ENCODE results near the gene WNT5A. TPM values are rescaled to one million over a fixed set of nuclear protein-coding genes. Genes with fewer than 3 reads are reported as not detected.
"Not testable (repeated sequence)": the region's sequence is repeated elsewhere in the genome, so short reads cannot be mapped to it uniquely, and the experiment has no call there.

WNT5A gene
- total and polyA plus RNA-seq, 2 donors (not counting 3 experiments of a cell fraction or from before 2014, with no cell fraction given): 0.08 to 0.33 TPM

GRCh38 chr3:55505776-55506175, 18.7 kb upstream of the WNT5A start:
- CTCF ChIA-PET: no interaction called here
- Histone ChIP-seq H3K4me2 (ENCODE audit: insufficient read depth, low read length) (no peak overlapping the region), H3K79me2 (ENCODE audit: control insufficient read depth, insufficient read depth, low read length) (no peaks in the 10 kb centered on the region), H3K4me1 (ENCODE audit: control insufficient read depth, extremely low read depth, insufficient read depth, low read length) (no peaks in the 10 kb centered on the region), H3K36me3 (ENCODE audit: control insufficient read depth in 2 of 2, extremely low read depth in 1 of 2, insufficient read depth in 2 of 2, low read length in 2 of 2) (no peaks in the 10 kb centered on the region), H2AFZ (ENCODE audit: low read depth, low read length) (no peak overlapping the region), H3K9me1 (replicated peaks; ENCODE audit: control insufficient read depth, extremely low read depth, insufficient read depth, low read length) (no peaks in the 10 kb centered on the region), H3K27ac (ENCODE audit: insufficient read depth, low read depth, low read length) (no peak overlapping the region), H3K4me3 (replicated peaks in 1 of 3; ENCODE audit: insufficient read depth in 1 of 3, low read depth in 1 of 3, low read length in 3 of 3) (no peak overlapping the region), H4K20me1 (replicated peaks; ENCODE audit: control insufficient read depth, extremely low read depth, insufficient read depth, low read length) (no peaks in the 10 kb centered on the region), H3K27me3 (ENCODE audit: control insufficient read depth in 2 of 2, insufficient read depth in 2 of 2, low read length in 2 of 2) (no peaks in the 10 kb centered on the region), H3K9me3 (replicated peaks; ENCODE audit: control insufficient read depth, insufficient read depth, low read length) (no peaks in the 10 kb centered on the region), H3K9ac (replicated peaks; ENCODE audit: extremely low read depth, insufficient read depth, low read length) (no peak overlapping the region)
- TF ChIP-seq POLR2AphosphoS5 (IDR thresholded peaks at IDR 0.05; ENCODE audit: insufficient read depth, low read depth, low read length) (no peak), EZH2 (IDR thresholded peaks at IDR 0.05; ENCODE audit: borderline replicate concordance, low read depth, low read length, severe bottlenecking) (no peak), GATA2 (IDR thresholded peaks at IDR 0.05; ENCODE audit: insufficient read depth, insufficient read length, low read depth, low read length) (no peak), CTCF (IDR thresholded peaks at IDR 0.05; ENCODE audit: extremely low read depth in 1 of 2, insufficient read depth in 1 of 2, low read depth in 1 of 2, low read length in 2 of 2) (no peak), MAX (IDR thresholded peaks at IDR 0.05; ENCODE audit: insufficient read depth, insufficient read length) (no peak), JUN (IDR thresholded peaks at IDR 0.05; ENCODE audit: borderline replicate concordance, insufficient read depth, insufficient read length, low read depth) (no peak), POLR2A (IDR thresholded peaks at IDR 0.05; ENCODE audit: low read depth, low read length) (no peak), FOS (IDR thresholded peaks at IDR 0.05; ENCODE audit: borderline replicate concordance, insufficient read depth, low read length) (no peak), MYC (IDR thresholded peaks at IDR 0.05; ENCODE audit: low read depth, low read length) (no peak)
- no TSS peak for BruUV-seq (replicated peaks)
- dilution Hi-C loops (cut with MboI; ENCODE audit: extremely low pct_ligation_motif_present, low sequenced_read_pairs) (no loop called here), intact Hi-C loops (cut with micrococcal nuclease) (no loop called here)
- FAIRE-seq (no peak), DNase-seq (ENCODE audit: low read depth, low spot score) (no peak)
- POLR2A ChIA-PET: interaction anchor here (0.6 kb wide), 1 partner anchor 15 kb away, joined by 3 read pairs; no protein-coding TSS in a partner anchor

GRCh38 chr3:55505102-55505501, 18.0 kb upstream of the WNT5A start:
- CTCF ChIA-PET: interaction anchor here (1.5 kb wide), 1 partner anchor 538 kb away, joined by 3 read pairs; no protein-coding TSS in a partner anchor
- not testable (repeated sequence) for H2AFZ ChIP-seq (ENCODE audit: low read depth, low read length)

More at GRCh38 chr3:55505102-55505501, 18.0 kb upstream of the WNT5A start:
- H3K27me3 ChIP-seq (ENCODE audit: control insufficient read depth in 2 of 2, insufficient read depth in 2 of 2, low read length in 2 of 2); H3K79me2 ChIP-seq (ENCODE audit: control insufficient read depth, insufficient read depth, low read length); dilution Hi-C loops (cut with MboI; ENCODE audit: extremely low pct_ligation_motif_present, low sequenced_read_pairs); DNase-seq (ENCODE audit: low read depth, low spot score); H4K20me1 ChIP-seq (replicated peaks; ENCODE audit: control insufficient read depth, extremely low read depth, insufficient read depth, low read length); BruUV-seq (replicated peaks); H3K4me3 ChIP-seq (replicated peaks in 1 of 3; ENCODE audit: insufficient read depth in 1 of 3, low read depth in 1 of 3, low read length in 3 of 3); H3K9me1 ChIP-seq (replicated peaks; ENCODE audit: control insufficient read depth, extremely low read depth, insufficient read depth, low read length); H3K9ac ChIP-seq (replicated peaks; ENCODE audit: extremely low read depth, insufficient read depth, low read length); H3K9me3 ChIP-seq (replicated peaks; ENCODE audit: control insufficient read depth, insufficient read depth, low read length); intact Hi-C loops (cut with micrococcal nuclease); POLR2A ChIA-PET; H3K27ac ChIP-seq (ENCODE audit: insufficient read depth, low read depth, low read length); H3K36me3 ChIP-seq (ENCODE audit: control insufficient read depth in 2 of 2, extremely low read depth in 1 of 2, insufficient read depth in 2 of 2, low read length in 2 of 2); H3K4me1 ChIP-seq (ENCODE audit: control insufficient read depth, extremely low read depth, insufficient read depth, low read length); FAIRE-seq; H3K4me2 ChIP-seq (ENCODE audit: insufficient read depth, low read length): not testable (repeated sequence)

Data from endothelial cell of umbilical vein (primary cell).